WERI-Rb-1 (cell line): ENCODE data around the gene EXOC5.

ENCODE experiments used
- DNase-seq: peaks from one replicate; pipeline ENCODE4 v3.0.0-alpha.2; 2020
- H3K27ac ChIP-seq: fragments of 250-450 bp; sonication (Bioruptor Pico); 2 replicates; pipeline ENCODE4 v1.5.1; 2020; ENCODE audit warnings: mild to moderate bottlenecking, moderate library complexity
- H3K27me3 ChIP-seq: fragments of 250-450 bp; sonication (Bioruptor Pico); 2 replicates; pipeline ENCODE4 v1.5.1; 2021; ENCODE audit warnings: mild to moderate bottlenecking, low read depth, moderate library complexity; ENCODE audit not compliant: insufficient read depth, severe bottlenecking
- H3K36me3 ChIP-seq: fragments of 250-450 bp; sonication (Bioruptor Pico); 2 replicates; pipeline ENCODE4 v1.5.1; 2020; ENCODE audit warnings: mild to moderate bottlenecking, moderate library complexity
- H3K4me3 ChIP-seq: 2 replicates; pipeline ENCODE4 v1.5.1; 2011; ENCODE audit warnings: low read depth, mild to moderate bottlenecking, control low read depth, low read length
- H3K9me3 ChIP-seq: fragments of 250-450 bp; sonication (Bioruptor Pico); 2 replicates; pipeline ENCODE4 v1.5.1; 2021; ENCODE audit warnings: mild to moderate bottlenecking, moderate library complexity; ENCODE audit not compliant: severe bottlenecking
- CTCF ChIP-seq: IDR thresholded peaks from 2 replicates; pipeline ENCODE4 v1.5.1; 2011; ENCODE audit warnings: low read depth, mild to moderate bottlenecking, control low read depth, inconsistent platforms, low read length

EXOC5 gene

GRCh38 chr14:57287745-57288144 lies 19.0 kb upstream of the EXOC5 start:
- Histone ChIP-seq H3K36me3 (peaks cover 27% of the 10 kb centered on the region), H3K27me3 (no peaks in the 10 kb centered on the region), H3K9me3 (no peaks in the 10 kb centered on the region), H3K4me3 (no peak overlapping the region), H3K27ac (no peak overlapping the region)
- no peak for DNase-seq
- TF ChIP-seq CTCF = no peak

GRCh38 chr14:57277062-57277461 lies 8.4 kb upstream of the EXOC5 start:
- Histone ChIP-seq H3K27me3 (no peaks in the 10 kb centered on the region), H3K27ac (no peak overlapping the region), H3K36me3 (peaks cover 43% of the 10 kb centered on the region)

DNA sequence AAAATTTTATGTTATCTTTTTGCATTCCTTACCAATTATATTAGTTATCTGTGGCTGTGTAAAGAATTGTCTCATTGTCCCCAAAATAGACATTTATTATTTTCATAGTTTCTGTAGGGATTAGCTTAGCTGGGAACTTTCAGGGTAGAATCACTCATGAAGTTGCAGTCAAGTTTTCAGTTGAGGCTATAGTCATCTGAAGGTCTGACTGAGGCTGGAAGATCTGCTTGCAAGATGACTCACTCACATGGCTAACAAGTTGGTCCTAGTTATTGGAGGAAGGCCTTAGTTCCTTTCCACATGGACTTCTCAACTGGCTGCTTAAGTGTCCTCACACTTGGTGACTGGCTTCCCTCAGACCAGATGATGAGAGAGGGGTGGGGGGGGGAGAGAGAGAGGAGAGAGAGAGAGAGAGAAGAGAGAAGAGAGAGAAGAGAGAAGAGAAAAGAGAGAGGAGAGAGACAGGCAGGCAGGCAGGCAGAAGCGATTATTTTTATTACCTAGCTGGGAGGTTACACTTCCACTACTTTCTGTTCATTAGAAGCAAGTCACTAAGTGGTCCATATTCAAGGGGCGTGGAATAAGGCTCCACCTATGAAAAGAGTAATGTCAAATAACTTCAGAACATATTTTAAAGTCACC lies 6.4 kb upstream of the EXOC5 start:
- peaks cover 41% of the 10 kb centered on the region for H3K36me3 ChIP-seq
- TF ChIP-seq CTCF = no peak

More at GRCh38 chr14:57277062-57277461, 8.4 kb upstream of the EXOC5 start:
- Histone ChIP-seq H3K9me3 (no peaks in the 10 kb centered on the region), H3K4me3 (no peak overlapping the region)
- no peak for DNase-seq
- TF ChIP-seq CTCF = no peak

GRCh38 chr14:57274551-57274950 lies 5.8 kb upstream of the EXOC5 start:
- peaks cover 40% of the 10 kb centered on the region for H3K36me3 ChIP-seq
- H3K4me3 ChIP-seq = no peak overlapping the region
- H3K9me3 ChIP-seq = no peaks in the 10 kb centered on the region
- TF ChIP-seq CTCF = no peak
- DNase-seq = no peak
- no peaks in the 10 kb centered on the region for H3K27me3 ChIP-seq
- H3K27ac ChIP-seq = no peak overlapping the region

More for the DNA sequence above, 6.4 kb upstream of the EXOC5 start:
- no peak for DNase-seq
- H3K27ac ChIP-seq = no peak overlapping the region
- no peaks in the 10 kb centered on the region for H3K9me3 ChIP-seq
- H3K27me3 ChIP-seq = no peaks in the 10 kb centered on the region
- H3K4me3 ChIP-seq = no peak overlapping the region

GRCh38 chr14:57273236-57273635 lies 4.5 kb upstream of the EXOC5 start:
- H3K9me3 ChIP-seq = no peaks in the 10 kb centered on the region
- no peak for DNase-seq
- no peak for TF ChIP-seq CTCF
- no peaks in the 10 kb centered on the region for H3K27me3 ChIP-seq
- peaks cover 41% of the 10 kb centered on the region for H3K36me3 ChIP-seq
- no peak overlapping the region for H3K4me3 ChIP-seq
- no peak overlapping the region for H3K27ac ChIP-seq

- Histone ChIP-seq H3K9me3 (no peaks in the 10 kb centered on the region), H3K27me3 (no peaks in the 10 kb centered on the region), H3K4me3 (no peak overlapping the region), H3K36me3 (peaks cover 7% of the 10 kb centered on the region), H3K27ac (no peak overlapping the region)
- no peak for TF ChIP-seq CTCF
- no peak for DNase-seq
These were observed 2.6 kb downstream of the EXOC5 start for GRCh38 chr14:57266065-57266464.
